CD14-positive monocyte (primary cell): Measurements from ENCODE around the gene HES4. TPM values are rescaled to one million over a fixed set of nuclear protein-coding genes. Genes with fewer than 3 reads are reported as not detected.

Experiments
- DNase-seq, 3 donors: peaks; one replicate each; pipeline ENCODE4 v3.0.0-alpha.2; 2011 to 2022
- H2AFZ ChIP-seq: 2 replicates; pipeline ENCODE4 v1.6.0; 2012; ENCODE audit warnings: mild to moderate bottlenecking, low read depth, low read length, inconsistent platforms; ENCODE audit not compliant: insufficient read depth, poor library complexity, severe bottlenecking
- H3K27ac ChIP-seq, 2 donors: 1 replicate in 1 of 2; 2 replicates in 1 of 2; pipeline ENCODE4 v1.5.1; 2012 to 2013; ENCODE audit warnings: low read length in 2 of 2, control low read depth in 1 of 2, inconsistent platforms in 1 of 2, low read depth in 1 of 2, mild to moderate bottlenecking in 1 of 2
- H3K27me3 ChIP-seq, 2 donors: one replicate each; pipeline versions ENCODE4 v1.6.0 to v1.6.1; 2011 to 2013; ENCODE audit warnings: low read length in 2 of 2; ENCODE audit not compliant: control insufficient read depth in 2 of 2, insufficient read depth in 2 of 2
- H3K36me3 ChIP-seq, 2 donors: replicated peaks in 1 of 2; 1 replicate in 1 of 2; 2 replicates in 1 of 2; pipeline versions ENCODE4 v1.5.1 to v1.6.1; 2012 to 2013; ENCODE audit warnings: low read length in 2 of 2, control low read depth in 1 of 2, inconsistent platforms in 1 of 2, mild to moderate bottlenecking in 1 of 2; ENCODE audit not compliant: insufficient read depth in 2 of 2, control insufficient read depth in 1 of 2
- H3K4me1 ChIP-seq, 2 donors: 1 replicate in 1 of 2; 2 replicates in 1 of 2; pipeline versions ENCODE4 v1.5.1 to v1.6.1; 2012 to 2013; ENCODE audit warnings: low read length in 2 of 2, control low read depth in 1 of 2, inconsistent platforms in 1 of 2, mild to moderate bottlenecking in 1 of 2, moderate library complexity in 1 of 2; ENCODE audit not compliant: insufficient read depth in 2 of 2, control insufficient read depth in 1 of 2
- H3K4me2 ChIP-seq: replicated peaks from 2 replicates; pipeline ENCODE3; 2012; ENCODE audit warnings: low read length, moderate library complexity, mild to moderate bottlenecking; ENCODE audit not compliant: poor library complexity, severe bottlenecking; ENCODE audit errors: extremely low read depth
- H3K4me3 ChIP-seq, 3 experiments: fragments of 200-600 bp in 1 of 3; sonication (generic) in 1 of 3; replicated peaks in 1 of 3; 1 replicate in 2 of 3; 2 replicates in 1 of 3; pipeline ENCODE4 v1.5.1; 2011 to 2013; ENCODE audit warnings: low read length in 3 of 3, mild to moderate bottlenecking in 3 of 3, control low read depth in 2 of 3, low read depth in 2 of 3, inconsistent platforms in 1 of 3, moderate library complexity in 1 of 3
- H3K79me2 ChIP-seq: 2 replicates; pipeline ENCODE4 v1.6.0; 2012; ENCODE audit warnings: mild to moderate bottlenecking, control low read depth, inconsistent platforms, low read length, moderate library complexity; ENCODE audit not compliant: insufficient read depth
- H3K9ac ChIP-seq: 2 replicates; pipeline ENCODE4 v1.6.0; 2017; ENCODE audit warnings: low read length, mild to moderate bottlenecking; ENCODE audit not compliant: insufficient read depth, poor library complexity, severe bottlenecking
- H3K9me3 ChIP-seq, 2 donors: replicated peaks in 1 of 2; 1 replicate in 1 of 2; 2 replicates in 1 of 2; pipeline versions ENCODE4 v1.5.1 to v1.6.1; 2012 to 2013; ENCODE audit warnings: low read length in 2 of 2, control low read depth in 1 of 2; ENCODE audit not compliant: control insufficient read depth in 1 of 2, insufficient read depth in 1 of 2
- H4K20me1 ChIP-seq: 2 replicates; pipeline ENCODE4 v1.6.0; 2012; ENCODE audit warnings: mild to moderate bottlenecking, low read length, control low read depth, moderate library complexity; ENCODE audit not compliant: insufficient read depth
- H3K27ac Mint-ChIP-seq, 7 donors: one replicate each; pipeline ENCODE4 v1.8.0; 2020; ENCODE audit warnings: mild to moderate bottlenecking in 7 of 7, mixed read lengths in 7 of 7, moderate library complexity in 6 of 7, inconsistent platforms in 2 of 7
- H3K27me3 Mint-ChIP-seq, 3 donors: one replicate each; pipeline ENCODE4 v1.8.0; 2021 to 2022; ENCODE audit warnings: low read depth in 3 of 3, mild to moderate bottlenecking in 3 of 3, mixed read lengths in 3 of 3, moderate library complexity in 3 of 3, inconsistent platforms in 1 of 3
- H3K36me3 Mint-ChIP-seq, 2 donors: one replicate each; pipeline ENCODE4 v1.8.0; 2020; ENCODE audit warnings: mixed read lengths in 2 of 2, inconsistent platforms in 1 of 2, mild to moderate bottlenecking in 1 of 2
- H3K4me1 Mint-ChIP-seq: one replicate; pipeline ENCODE4 v1.8.0; 2020; ENCODE audit warnings: mild to moderate bottlenecking, mixed read lengths
- H3K4me3 Mint-ChIP-seq, 2 donors: one replicate each; pipeline ENCODE4 v1.8.0; 2020; ENCODE audit warnings: mild to moderate bottlenecking in 2 of 2, mixed read lengths in 2 of 2, moderate library complexity in 1 of 2
- H3K9me3 Mint-ChIP-seq, 7 donors: one replicate each; pipeline ENCODE4 v1.8.0; 2020 to 2022; ENCODE audit warnings: mixed read lengths in 7 of 7, mild to moderate bottlenecking in 6 of 7, moderate library complexity in 6 of 7, inconsistent platforms in 2 of 7
- CTCF ChIP-seq: fragments of 200-600 bp; IDR thresholded peaks from one replicate; pipeline ENCODE4 v1.8.0; 2022; ENCODE audit warnings: antibody characterized with exemption, mild to moderate bottlenecking
- WGBS: methylation state at CpG from one replicate; pipeline ENCODE4 v1.1.5; 2013; ENCODE audit warnings: missing lambda C conversion rate; ENCODE audit not compliant: insufficient coverage; 5-methylcytosine and 5-hydroxymethylcytosine counted together
- intact Hi-C, 2 donors: fragments of 100-400 bp; cut with micrococcal nuclease; formaldehyde crosslinking; loops; one replicate each; pipeline versions ENCODE4 v1.15.0 to v1.15.1; 2023
- polyA plus RNA-seq, 3 donors: library from polyadenylated mRNA; depleted of rRNA in 1 of 3; unstranded in 2 of 3; stranded (reverse) in 1 of 3; fragments of 300-500 nt in 2 of 3; fragments of >200 nt in 1 of 3; fragmentation: Illumina TruSeq in 2 of 3; gene quantifications; 1 replicate in 2 of 3; 2 replicates in 1 of 3; pipeline ENCODE4 v1.2.3, GENCODE V29; 2012 to 2021

Gene HES4
- polyA plus RNA-seq, 3 donors, result 1.4 to 26.8 (median 2.0) TPM

DNA sequence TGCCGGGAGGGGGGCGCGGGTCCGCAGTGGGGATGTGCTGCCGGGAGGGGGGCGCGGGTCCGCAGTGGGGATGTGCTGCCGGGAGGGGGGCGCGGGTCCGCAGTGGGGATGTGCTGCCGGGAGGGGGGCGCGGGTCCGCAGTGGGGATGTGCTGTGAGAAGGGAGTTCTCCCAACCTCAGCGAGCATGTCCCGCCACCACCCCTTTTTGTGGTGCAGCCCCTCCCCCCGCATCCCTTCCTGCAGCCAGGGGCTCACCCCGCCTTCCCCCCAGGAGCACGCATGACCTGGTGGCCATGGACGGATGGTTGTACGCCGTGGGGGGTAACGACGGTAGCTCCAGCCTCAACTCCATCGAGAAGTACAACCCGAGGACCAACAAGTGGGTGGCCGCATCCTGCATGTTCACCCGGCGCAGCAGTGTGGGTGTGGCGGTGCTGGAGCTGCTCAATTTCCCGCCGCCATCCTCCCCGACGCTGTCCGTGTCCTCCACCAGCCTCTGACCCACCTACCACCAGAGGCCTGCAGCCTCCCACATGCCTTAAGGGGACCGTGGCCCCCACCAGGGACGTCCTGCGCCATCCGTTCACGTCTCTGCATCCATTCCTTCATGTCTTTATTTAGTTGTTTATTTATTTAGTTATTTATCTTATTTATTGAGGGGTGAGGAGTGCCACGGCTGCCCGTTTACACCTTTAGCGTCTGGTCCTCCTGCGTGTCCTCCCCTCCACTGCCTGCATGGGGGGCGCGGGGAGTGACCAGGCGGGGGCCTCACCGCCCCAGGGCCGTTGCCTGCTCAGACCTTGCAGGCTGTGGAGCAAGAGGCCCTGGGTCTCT, 35.0 kb downstream of the HES4 start:
- H3K27ac Mint-ChIP-seq, result peak overlapping the region in 1 of 7 donors; percentile 63
- Histone ChIP-seq H3K9ac (no peak overlapping the region), H4K20me1 (no peaks in the 10 kb centered on the region), H3K4me1 (peaks cover 25 to 36% of the 10 kb centered on the region in 2 donors), H3K4me3 (no peak overlapping the region), H3K4me2 (no peak overlapping the region), H3K27me3 (peaks cover 0 to 31% of the 10 kb centered on the region in 2 donors), H3K79me2 (no peaks in the 10 kb centered on the region), H2AFZ (no peak overlapping the region), H3K36me3 (peaks cover 0 to 3% of the 10 kb centered on the region in 2 donors), H3K9me3 (peaks cover 0 to 8% of the 10 kb centered on the region in 2 donors), H3K27ac (no peak overlapping the region)
- no peak for TF ChIP-seq CTCF
- no peak overlapping the region for H3K4me3 Mint-ChIP-seq
- peaks cover 16% of the 10 kb centered on the region for H3K4me1 Mint-ChIP-seq
- no peak for DNase-seq
- 94% methylated on average over 18 of the region's 51 CpGs for WGBS
- peaks cover 25 to 47% (median 37%) of the 10 kb centered on the region in 3 donors for H3K27me3 Mint-ChIP-seq
- intact Hi-C loops, result loop anchor here in 1 of 2 donors (10.0 kb wide), 1 partner anchor 60 kb away; no protein-coding TSS in a partner anchor
- peaks cover 0 to 3% (median 0%) of the 10 kb centered on the region in 7 donors for H3K9me3 Mint-ChIP-seq
- H3K36me3 Mint-ChIP-seq, result peaks cover 16 to 19% of the 10 kb centered on the region in 2 donors

DNA sequence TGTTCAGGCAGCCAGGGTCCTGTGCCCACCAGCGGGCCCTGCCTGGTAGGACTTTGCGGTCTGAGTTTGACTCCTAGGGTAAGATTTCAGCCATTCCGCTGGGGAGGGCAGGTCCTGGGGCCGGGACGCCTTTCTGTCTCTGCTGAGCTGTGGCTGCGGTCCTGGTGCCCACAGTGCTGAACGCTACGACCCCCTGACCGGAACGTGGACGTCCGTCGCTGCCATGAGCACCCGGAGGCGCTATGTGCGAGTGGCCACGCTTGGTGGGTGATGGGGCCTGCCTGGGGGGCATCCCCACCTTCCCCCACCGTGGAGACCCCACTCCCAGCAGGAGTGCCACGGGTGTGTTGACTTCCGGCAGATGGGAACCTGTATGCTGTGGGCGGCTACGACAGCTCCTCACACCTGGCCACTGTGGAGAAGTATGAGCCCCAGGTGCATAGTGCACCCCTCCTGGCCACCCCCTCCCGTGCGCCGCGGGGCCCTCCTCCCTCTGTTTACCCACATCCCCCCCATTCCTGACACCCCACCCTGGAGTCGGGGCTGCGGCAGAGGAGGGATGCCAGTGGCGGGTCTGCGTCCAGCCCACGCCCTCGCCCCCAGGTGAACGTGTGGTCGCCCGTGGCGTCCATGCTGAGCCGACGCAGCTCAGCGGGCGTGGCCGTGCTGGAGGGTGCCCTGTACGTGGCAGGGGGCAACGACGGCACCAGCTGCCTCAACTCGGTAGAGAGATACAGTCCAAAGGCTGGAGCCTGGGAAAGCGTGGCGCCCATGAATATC, 36.0 kb downstream of the HES4 start:
- Mint-ChIP-seq H3K4me1 (peaks cover 16% of the 10 kb centered on the region), H3K4me3 (no peak overlapping the region), H3K27ac (no peak overlapping the region), H3K9me3 (no peaks in the 10 kb centered on the region), H3K36me3 (peaks cover 16 to 19% of the 10 kb centered on the region in 2 donors), H3K27me3 (peaks cover 22 to 48% (median 32%) of the 10 kb centered on the region in 3 donors)
- no peak overlapping the region for H3K27ac ChIP-seq
- intact Hi-C loops, result loop anchor here in 1 of 2 donors (10.0 kb wide), 1 partner anchor 59 kb away; no protein-coding TSS in a partner anchor
- H2AFZ ChIP-seq, result no peak overlapping the region
- peaks cover 26 to 43% of the 10 kb centered on the region in 2 donors for H3K4me1 ChIP-seq
- H3K9ac ChIP-seq, result no peak overlapping the region
- no peaks in the 10 kb centered on the region for H4K20me1 ChIP-seq
- no peak overlapping the region for H3K4me2 ChIP-seq
- TF ChIP-seq CTCF, result no peak
- H3K4me3 ChIP-seq, result no peak overlapping the region
- no peaks in the 10 kb centered on the region for H3K9me3 ChIP-seq
- peaks cover 2% of the 10 kb centered on the region for H3K79me2 ChIP-seq
- DNase-seq, result no peak
- H3K36me3 ChIP-seq, result peaks cover 0 to 3% of the 10 kb centered on the region in 2 donors
- WGBS, result 95% methylated on average over 30 of the region's 47 CpGs
- peaks cover 0 to 31% of the 10 kb centered on the region in 2 donors for H3K27me3 ChIP-seq
